Hematopoietic multipotent progenitor cell treated with erythropoietin and hydrocortisone succinate and interleukin-3 and kit ligand, for 4 days (in vitro differentiated cells): Measurements from ENCODE around the gene FGF14.
A peak's percentile ranks its signal among the peaks of the same experiment; 100 is the strongest.

Source experiments
- DNase-seq: peaks from one replicate; pipeline ENCODE4 v3.0.0-alpha.2; 2015

Gene FGF14

GRCh38 chr13:102401766-102402165 is at the start of gene FGF14:
Gene FGF14, minus strand, starts transcription at chr13:102402048.
- DNase-seq: no peak

- DNase-seq: no peak
These were observed 41.4 kb upstream of the FGF14 start for GRCh38 chr13:102443249-102443648.

- DNase-seq: no peak
These were observed 39.2 kb upstream of the FGF14 start for GRCh38 chr13:102441085-102441484.

GRCh38 chr13:102440259-102440936 is 38.5 kb upstream of the FGF14 start:
- no peak for DNase-seq

GRCh38 chr13:102422690-102423089 is 20.8 kb upstream of the FGF14 start:
- DNase-seq: no peak

GRCh38 chr13:102405499-102406100 is 3.8 kb upstream of the FGF14 start:
- DNase-seq: peak; percentile 53

GRCh38 chr13:102402290-102402689 is 442 bp upstream of the FGF14 start:
- DNase-seq: peak; percentile 27

- DNase-seq: no peak
These were observed 583 bp downstream of the FGF14 start for GRCh38 chr13:102401265-102401664.

- no peak for DNase-seq
These were observed 1.1 kb downstream of the FGF14 start for GRCh38 chr13:102400675-102401145.

GRCh38 chr13:102399791-102400674 is 1.8 kb downstream of the FGF14 start:
- DNase-seq: peak; percentile 58

GRCh38 chr13:102395939-102396338 is 5.9 kb downstream of the FGF14 start:
- DNase-seq: no peak

GRCh38 chr13:102395174-102395573 is 6.7 kb downstream of the FGF14 start:
- DNase-seq: no peak

- DNase-seq: peak; percentile 97
These were observed 7.4 kb downstream of the FGF14 start for GRCh38 chr13:102394158-102395053.

GRCh38 chr13:102392481-102393209 is 9.2 kb downstream of the FGF14 start:
- DNase-seq: peak; percentile 11

GRCh38 chr13:102386461-102386860 is 15.4 kb downstream of the FGF14 start:
- no peak for DNase-seq

GRCh38 chr13:102380012-102380411 is 21.8 kb downstream of the FGF14 start:
- DNase-seq: no peak

GRCh38 chr13:102376318-102376717 is 25.5 kb downstream of the FGF14 start:
- no peak for DNase-seq

GRCh38 chr13:102374726-102375125 is 27.1 kb downstream of the FGF14 start:
- no peak for DNase-seq

GRCh38 chr13:102374233-102374632 is 27.6 kb downstream of the FGF14 start:
- DNase-seq: no peak

- DNase-seq: no peak
These were observed 28.6 kb downstream of the FGF14 start for GRCh38 chr13:102373221-102373620.

GRCh38 chr13:102369302-102369701 is 32.5 kb downstream of the FGF14 start:
- no peak for DNase-seq

- DNase-seq: no peak
These were observed 34.0 kb downstream of the FGF14 start for GRCh38 chr13:102367836-102368235.
